Suppressor macrophage treated with lipopolysaccharide for 1 hour (primary cell): ENCODE data around the gene C17orf114.
A peak's percentile ranks its signal among the peaks of the same experiment; 100 is the strongest.
"Not testable (repeated sequence)": the region's sequence is repeated elsewhere in the genome, so short reads cannot be mapped to it uniquely, and the experiment has no call there.

ENCODE experiments used
- DNase-seq, 3 donors: peaks; one replicate each; pipeline ENCODE4 v3.0.0-alpha.2; 2020 to 2022

Gene C17orf114

DNA sequence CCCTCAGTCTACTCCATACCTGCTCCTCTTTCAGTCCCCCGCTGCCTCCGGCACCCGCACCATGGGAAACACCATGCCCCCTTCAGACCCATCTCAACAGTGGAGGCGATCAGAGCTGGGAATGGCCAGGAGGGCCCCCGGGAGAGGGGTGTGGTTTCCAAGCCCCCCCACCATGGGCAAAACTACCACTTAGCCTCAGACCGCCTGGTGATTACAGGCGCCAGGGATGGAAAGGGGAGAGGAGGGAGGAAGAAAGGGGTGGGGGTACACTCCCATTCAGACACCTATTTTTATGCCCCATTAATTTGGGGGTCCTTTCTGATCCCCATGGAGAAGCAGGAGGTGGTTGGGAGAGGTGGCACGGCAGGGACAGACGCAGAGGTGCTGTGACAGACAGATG, at the start of gene C17orf114:
C17orf114 (minus strand) TSS at position 101 of the 400 bp plus-strand sequence.
- no peak for DNase-seq

DNA sequence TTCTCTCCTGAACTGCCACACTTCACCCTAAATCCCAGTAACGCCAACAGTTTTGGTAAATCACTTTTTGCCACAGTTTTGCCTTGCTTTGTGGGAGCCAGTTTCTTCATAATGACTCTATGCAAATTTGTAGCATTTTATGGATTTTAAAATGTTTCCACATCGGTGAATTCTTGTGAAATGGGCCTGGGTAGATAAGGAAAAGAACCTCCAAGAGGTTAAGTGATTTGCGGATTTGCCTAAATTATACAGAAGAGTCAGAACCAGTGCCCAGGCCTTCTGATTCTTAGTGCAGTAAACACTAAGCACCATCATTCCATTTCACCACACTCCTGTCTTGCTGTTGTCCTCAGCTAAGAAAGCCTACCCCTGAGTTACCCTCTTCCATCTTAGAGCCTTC, 49.0 kb upstream of the C17orf114 start:
- DNase-seq, result no peak

DNA sequence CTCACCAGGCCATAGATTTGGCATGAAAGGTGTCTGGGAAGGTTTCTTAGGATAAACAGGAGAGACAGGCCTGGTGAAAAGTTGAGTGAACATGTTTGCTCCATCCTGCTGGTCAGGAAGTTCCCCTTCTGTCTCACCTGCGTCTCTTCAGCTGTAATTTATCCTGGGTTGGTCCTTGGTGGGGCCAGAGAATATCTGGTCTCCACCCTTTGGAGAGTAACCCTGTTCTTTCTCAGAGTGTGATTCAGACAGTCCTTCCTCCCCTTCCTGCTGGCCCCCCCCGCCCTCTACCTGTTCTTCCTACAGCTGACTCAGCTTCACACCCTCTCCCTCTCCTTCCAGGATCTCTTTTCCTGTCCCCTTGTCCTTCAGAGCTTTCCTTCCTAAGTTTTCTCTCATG, 48.1 kb upstream of the C17orf114 start:
- no peak for DNase-seq

DNA sequence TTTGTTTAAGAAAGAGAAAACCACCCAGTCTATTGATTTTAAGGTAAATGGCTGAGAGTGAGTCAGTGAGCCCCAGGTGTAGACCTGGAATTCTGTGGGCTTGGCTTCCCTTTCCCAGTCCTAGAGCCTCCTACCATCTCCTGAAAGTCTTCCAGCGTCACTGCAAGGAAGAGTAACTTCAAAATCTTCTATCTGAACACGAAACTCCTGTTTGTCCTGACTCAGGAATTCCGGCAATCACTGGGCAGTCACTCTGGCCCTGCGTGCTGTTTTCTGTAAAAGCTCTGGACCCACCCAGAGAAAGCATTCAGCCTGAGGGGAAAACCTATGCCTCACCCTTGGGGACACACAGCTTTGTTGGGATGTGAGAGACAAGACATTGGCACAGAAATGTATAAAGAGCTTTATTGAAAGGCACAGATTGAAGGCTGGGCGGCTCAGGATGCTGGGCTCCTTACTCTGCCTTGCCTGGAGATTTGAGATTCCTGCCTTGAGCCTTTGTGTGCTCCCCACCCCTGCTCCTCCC, 46.9 kb upstream of the C17orf114 start:
- DNase-seq, result no peak

DNA sequence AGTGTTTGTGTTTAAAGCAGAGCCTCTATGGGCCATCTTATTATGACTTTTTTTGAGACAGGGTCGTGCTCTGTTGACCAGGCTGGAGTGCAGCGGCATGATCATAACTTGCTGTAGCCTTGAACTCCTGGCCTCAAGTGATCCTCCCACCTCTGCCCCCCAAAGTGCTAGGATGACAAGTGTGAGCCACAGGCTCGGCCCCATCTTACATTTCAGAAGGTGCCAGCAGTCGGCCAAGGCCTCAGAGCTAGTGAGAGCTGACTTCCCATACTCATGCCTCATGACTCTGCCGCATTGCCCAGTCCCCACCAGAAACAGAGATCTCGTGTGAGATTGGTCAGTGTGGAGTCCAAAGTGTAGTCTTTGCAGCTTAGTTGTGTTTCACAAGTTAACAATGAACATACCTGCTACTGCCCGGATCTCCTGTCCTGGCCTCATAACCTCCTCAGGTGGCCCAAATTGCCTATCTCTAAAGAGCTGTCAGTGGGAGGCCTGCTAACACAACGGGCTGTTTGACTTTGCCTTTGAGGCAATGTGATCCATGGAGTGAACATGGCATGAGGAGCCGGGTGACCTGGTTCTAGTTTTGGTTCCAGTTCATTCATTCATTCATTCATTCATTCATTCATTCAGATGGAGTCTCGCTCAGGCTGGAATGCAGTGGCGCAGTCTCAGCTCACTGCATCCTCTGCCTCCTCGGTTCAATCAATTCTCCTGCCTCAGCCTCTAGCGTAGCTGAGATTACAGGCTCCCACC, 44.7 kb upstream of the C17orf114 start:
- no peak for DNase-seq

DNA sequence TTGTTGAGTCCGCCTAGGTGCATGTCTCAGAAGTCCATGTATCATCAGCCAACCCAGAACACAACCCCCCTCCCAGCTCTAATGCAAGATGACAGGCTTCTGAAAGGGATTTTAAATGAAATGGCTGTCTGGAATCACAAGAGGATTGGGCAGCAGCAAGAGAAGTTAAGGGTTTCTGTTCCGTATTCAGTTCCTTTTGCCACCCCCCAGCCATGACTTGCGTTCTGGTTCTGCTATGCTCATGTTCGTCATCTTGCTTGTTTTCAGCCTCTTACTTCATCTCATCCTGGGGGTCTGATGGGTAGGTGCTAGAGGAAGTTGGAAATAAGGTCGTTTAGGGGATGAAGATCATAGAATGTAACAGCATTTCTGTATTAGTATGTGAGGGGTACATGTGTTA, 43.0 kb upstream of the C17orf114 start:
- DNase-seq, result peak; percentile 85 to 92 (median 88)

DNA sequence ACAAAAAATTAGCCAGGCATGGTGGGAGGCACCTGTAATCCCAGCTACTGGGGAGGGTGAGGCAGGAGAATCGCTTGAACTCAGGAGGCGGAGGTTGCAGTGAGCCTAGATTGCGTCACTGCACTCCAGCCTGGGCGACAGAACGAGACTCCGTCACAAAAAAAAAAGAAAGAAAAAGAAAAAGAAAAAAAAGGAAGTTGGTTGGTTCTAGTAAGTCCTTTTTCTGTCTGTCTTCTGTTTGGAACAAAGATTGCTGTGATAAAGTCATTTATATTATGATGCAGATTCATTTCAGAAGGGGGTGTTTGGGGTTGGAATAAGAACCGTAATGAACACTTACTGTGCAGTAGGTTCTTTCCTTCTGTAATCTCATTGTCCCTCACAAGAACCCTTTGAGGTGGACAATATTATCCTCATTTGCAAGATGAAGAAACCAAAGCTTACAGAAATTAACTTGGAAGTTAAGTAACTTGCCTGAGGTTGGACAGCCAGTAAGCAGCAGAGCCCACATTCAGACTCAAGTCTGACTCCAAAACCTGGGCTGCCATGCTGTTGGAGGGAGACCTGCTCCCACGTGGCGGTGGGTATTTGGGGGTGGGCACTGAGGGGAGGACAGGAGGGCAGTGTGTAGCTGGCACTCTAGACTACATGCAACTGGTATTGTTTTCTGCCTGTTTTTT, 41.3 kb upstream of the C17orf114 start:
- DNase-seq, result peak in 2 of 3 donors; percentile 40 to 53

DNA sequence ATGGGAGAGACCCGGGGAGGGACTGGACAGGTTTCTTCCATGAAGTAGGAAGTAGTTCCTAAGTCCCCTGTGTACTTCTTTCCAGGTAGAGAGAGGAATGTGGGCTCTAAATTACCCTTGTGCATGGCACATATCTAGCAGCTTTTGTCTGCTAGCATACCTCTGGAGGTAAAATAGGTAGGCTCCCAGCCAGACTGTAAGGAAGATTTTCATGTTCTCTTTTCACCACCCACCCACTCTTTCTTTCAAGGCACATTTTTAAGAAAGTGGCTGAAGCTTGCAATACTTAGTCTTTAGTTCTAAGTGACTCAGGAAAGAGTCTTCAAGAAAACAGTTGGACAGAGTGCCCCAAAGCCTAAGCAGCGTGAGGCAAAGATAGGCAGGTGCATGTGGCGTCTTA, 40.2 kb upstream of the C17orf114 start:
- DNase-seq, result peak in 1 of 3 donors; percentile 15

DNA sequence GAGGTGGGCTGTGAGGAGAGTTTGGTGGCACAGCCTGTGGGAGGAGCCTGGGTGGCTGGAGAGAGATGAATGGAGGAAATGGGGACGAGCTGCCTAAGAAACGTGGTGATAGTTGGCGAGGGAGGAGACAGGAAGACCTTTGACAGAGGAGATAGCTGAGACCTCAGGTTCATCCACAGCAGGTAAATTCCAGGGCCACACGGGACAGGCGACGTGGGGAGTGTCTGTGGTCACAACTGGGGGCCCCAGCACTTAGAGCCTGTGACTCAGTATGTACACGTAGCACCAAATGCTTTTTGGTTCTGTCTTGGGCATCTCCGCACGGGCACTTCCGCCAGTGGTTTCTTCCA, 38.7 kb upstream of the C17orf114 start:
- no peak for DNase-seq

DNA sequence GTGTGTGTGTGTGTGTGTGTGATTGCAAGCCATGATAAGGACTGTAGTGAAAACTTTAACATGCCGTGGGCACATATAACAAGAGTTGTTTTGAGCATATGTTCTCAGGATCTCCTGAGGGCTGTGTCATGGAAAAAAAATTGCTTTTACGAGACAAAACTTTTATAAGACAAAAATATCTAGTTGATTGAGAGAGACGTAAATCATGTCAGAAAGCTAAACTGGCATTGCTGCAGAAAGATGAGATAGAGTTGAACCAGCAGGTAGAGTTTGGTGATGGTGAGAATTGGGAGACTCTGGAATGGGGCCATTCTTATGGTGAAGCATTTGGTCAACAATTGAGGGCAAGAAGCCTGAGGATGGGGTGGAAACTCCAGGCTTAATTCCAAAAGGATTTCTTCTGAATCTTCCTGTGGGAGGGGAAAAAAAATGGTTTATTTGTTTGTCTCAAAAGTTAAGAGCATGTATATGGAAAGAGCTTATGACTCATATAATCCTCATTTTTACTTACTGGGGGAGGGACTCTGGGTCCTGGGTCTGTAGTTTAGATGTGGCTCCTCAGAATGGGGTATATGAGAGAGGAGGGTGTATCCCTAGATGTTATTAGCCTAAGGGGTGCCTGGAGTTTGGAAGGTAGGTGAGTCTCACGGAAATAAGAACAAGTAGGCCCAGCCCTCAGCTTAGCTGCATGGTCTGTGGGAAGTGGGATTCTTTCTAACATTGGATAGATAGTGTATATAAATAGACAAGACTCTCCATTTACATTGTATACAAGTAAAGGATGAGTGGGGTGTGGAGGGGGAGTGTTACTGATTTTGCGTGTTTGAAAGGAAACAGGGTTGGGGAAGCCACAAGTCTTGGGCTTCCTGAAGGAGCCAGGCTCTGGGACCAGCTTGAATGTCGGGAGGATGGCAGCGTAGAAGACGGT, 38.1 kb upstream of the C17orf114 start:
- peak in 1 of 3 donors; percentile 10 for DNase-seq

DNA sequence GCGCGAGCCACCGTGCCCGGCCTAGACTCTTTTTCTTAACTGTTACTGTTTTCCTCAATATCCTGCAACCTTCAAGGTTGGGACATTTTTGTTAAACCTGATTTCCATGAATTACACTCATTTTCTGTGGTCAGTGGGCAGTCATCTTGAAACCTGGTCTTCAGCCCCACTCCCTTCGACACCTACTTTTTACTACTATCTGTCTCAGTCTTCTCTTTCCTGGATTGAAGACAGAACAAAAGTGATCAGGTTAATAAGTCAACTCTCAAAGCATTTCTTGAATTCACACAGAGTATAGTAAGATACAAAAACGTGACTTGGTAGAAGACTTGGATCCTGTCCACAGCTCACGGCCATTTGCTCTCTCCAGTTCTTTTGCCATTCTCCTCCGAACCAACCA, 37.1 kb upstream of the C17orf114 start:
- no peak for DNase-seq

DNA sequence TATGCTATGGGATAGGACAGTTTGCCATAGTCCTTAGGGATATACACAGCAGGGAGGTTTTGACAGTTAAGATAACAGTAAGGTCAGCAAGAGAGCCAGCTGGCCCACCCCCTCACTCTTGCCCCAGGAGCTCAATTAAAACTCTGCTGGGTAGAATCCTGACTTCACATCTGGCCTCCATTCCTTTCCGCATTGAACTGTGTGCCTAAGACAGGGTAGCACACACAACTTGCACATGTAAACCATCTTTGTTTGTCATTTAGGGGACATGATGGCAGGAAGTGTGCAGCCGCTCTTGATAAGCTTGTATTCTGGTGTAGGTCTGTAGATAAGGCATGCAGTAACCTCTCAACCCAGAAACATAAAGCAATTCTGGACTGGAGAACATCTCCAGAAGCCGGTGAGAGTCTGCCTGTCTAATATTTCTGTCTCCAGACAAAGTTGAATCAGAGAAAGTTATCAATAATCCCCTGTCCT, 36.2 kb upstream of the C17orf114 start:
- DNase-seq, result no peak

DNA sequence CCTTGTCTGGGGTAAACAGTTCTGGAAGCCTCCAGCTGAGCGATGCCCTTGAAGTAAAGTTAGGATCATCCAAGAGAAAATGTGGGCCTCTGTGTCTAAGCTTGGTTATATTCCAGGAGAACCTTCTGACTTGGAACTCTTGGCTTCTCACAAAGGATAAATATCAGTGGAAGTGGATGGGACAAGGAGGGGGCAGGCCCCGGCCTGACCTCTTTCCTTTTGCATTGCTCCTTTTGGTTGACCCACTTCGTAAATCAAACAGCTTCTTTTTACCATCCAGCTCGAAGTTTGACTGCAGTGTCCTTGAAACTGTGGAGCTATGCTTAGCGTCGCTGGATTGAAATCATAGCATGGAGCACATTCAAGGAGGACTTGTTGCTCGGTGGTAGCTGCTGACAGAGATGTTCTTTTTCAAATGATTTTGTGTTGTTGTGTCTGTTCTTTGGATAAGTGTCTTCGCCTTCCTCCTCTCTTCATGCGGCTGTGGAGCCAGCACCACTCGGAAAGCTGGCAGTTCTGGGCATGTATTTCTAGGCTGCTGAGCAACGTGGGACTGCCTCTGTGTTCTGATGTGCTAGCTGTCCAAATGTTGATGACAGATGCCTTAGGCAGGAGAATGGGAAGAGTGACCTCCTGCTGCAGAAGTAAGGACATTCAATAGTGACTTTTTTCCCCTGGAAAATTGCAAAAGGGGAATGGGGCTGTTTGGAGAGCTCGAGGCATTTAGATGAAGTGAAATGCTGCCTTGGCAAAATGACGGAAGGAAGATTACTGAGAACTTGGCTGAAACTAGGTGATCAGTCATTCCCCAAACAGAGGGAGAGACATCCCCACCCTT, 35.6 kb upstream of the C17orf114 start:
- DNase-seq, result no peak

DNA sequence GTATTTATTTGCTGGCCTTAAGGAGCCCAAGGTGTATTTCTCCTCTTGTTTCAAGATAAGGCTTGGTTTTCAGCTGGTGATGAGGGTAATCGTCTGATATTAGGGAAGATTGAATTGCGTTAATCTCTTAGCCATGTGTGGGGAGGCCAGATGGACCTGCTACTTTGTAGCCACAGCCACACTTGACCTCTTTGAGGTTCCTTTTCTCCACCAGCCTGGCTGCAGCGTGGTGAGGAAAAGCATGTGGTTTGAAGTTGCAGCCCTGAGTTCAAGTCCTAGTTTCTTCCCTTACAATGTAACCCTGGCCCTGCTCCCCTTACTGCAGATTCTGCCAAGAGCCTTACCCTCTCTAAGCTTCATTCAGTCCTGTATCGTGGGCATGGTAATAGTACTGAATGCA, 34.1 kb upstream of the C17orf114 start:
- no peak for DNase-seq

DNA sequence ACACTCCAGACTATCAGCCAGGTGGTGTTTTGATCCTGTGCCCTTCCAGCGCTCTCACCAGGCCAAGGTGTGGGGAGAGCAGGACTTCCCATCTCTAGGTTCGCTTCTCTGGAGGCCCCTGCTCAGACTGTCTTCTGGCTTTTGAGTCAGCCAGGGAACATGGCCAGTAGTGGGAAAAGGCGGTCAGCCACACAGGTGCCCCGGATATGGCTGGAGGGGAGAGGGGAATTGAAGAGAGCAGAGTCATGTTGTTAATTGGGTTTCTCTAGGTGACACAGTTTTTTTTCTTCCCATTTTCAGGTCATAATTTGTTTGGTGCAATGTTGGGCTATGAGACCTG, 32.5 kb upstream of the C17orf114 start:
- DNase-seq, result no peak

DNA sequence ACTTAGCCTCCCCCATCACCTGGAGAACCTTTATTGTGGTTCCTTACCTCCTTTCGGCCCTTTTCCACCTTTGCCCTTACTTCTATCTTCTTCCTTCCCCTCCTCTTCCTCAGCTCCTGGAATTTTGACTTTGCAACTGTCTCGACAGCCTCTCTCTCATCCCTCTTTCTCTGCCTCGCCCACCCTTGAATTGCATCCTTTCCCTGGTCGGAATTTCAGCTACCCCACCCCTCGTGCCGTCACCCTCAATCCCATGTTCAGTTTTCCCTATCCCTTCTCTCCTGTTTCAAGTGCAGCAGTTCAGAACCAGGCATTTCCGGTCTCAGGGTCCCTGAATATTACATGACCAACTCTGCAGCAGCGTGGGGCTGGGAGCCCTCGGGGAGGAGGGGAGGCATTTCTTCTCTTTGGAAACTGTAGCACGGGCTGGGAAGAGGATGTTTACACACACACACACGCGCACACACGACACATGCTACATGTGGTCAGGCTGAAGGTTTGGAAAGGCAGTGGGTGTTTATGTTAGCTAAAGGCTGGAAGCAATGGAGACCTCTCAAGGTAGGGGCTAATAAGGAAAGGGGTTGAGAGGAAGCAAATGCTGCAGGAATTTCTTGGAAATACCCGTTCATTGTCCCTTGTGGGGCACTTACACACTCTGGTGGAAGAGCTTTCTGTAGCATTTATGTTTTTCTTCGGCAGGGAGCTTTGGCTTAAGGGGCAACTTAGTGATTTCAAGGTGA, 32.0 kb upstream of the C17orf114 start:
- peak; percentile 53 to 65 (median 57) for DNase-seq

DNA sequence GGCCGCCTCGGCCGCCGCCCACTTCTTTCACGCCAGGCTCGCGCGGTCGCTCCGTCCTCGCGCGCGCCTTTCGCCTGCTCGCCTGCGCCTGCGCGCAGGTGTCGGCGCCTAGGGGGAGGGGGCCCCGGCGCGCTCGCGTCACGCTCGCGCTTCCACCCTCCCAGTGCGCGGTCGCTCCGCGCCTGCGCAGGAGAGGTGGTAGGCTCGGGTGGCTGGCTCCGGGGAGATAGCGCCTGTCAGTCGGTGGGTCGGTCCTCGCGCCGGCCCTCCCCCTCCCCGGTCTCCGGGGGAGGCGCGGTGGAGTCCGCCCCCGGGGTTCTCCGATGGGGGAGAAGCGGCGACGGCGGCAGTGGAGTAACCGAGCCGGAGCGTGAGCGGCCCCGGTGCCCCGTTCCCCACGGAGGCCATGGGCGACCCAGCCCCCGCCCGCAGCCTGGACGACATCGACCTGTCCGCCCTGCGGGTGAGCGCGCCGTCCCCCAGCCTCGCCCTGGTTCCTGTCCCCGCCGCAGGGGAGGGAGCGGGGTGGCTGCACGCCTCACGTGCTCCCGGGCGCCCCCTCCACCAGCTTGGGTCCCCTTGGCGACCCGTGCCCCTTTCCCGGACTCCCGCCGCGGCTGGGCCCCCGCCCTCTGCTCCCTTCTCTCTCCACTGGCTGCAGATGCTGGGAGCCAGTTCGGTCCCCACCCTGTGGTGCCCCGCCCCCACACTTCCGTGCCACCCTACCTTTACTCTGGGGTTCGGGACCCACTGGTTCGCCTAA, 31.2 kb upstream of the C17orf114 start, which contains the start of gene MINK1:
MINK1 (plus strand) TSS at position 163 of the 763 bp plus-strand sequence; CDS start at position 407, 244 bp downstream.
- DNase-seq, result peak; percentile 92 to 98 (median 97)

DNA sequence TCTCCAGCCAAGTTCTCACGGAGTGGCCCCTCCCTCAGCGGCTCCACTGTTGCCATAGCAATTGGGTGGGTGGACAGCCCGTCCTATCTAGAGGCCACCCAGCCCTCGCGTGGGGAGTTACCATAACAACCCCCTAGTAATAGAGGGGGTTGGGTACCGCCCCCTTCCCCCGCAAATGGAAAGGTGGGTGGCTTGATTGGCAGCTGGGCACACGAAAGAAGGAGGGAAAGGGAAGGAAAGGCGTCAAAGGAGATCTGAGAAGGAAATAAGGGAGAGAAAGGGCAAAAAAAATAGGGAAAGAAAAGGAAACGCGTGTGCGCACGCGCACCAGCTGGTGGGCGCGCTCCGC, 30.7 kb upstream of the C17orf114 start:
- not testable (repeated sequence) for DNase-seq

DNA sequence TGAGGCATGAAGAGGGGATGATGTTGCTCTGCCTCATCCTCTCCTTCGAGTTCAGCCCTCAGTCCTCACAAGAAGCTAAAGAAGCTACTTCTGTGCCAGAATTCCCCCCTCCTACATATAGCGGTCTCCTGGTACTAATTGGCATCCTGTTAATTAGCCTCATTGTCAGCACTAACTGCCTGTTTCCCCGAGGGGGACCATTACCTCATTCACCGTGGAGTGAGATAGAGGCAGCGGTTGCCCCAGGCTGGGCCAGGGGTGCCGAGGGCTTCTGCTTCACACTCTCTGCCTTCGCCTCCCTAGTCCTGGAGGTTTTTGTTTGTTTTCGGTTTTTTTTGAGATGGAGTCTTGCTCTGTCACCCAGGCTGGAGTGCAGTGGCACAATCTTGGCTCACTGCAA, 25.3 kb upstream of the C17orf114 start:
- no peak for DNase-seq

DNA sequence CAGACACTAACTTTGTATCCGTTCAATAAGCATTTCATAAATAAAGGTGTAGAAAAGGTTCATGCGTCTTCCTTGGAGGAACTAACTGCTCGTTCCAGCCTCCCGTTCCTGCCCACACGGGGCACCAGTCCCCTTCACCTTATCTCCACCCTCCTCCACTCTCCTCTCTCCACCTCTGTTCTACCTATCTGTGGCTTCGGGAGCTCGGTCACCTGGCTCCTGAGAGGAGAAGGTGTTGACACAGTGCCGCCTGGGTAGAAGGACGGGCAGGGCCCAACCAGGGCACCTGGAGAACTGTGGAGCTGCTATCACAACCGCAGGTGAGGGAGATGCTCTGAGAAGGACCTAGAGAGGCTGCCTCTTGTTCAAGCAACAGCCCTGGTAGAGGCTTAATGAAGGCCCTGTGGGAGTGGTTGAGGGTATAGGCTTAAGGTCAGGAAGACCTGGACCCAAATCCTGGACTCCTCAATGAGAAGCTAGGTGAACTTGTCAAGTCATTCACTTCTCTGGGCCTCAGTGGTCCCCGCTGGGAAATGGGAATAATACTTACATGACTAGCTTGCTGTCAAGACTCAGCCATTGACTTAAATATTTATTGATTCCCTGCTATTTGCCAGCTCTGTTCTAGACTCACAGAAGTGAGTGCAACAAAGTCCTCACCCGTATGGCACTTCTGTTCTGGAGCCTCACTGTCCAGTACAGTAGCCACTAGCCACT, 21.4 kb upstream of the C17orf114 start:
- DNase-seq, result no peak
